Adrenal gland (tissue), 12 donors: ENCODE measurements around the gene RBM33. TPM values are rescaled to one million over a fixed set of nuclear protein-coding genes. Genes with fewer than 3 reads are reported as not detected.

Experiments
- DNase-seq, 7 donors: peaks; one replicate each; pipeline ENCODE4 v3.0.0-alpha.2; 2019 to 2020
- H3K27ac ChIP-seq, 5 donors: fragments of 200-600 bp; sonication (generic) in 4 of 5; 1 replicate in 3 of 5; 2 replicates in 2 of 5; pipeline versions ENCODE4 v1.5.1 to v1.8.0; 2016 to 2020; ENCODE audit warnings: mild to moderate bottlenecking in 1 of 5
- H3K27me3 ChIP-seq: fragments of 200-600 bp; 2 replicates; pipeline ENCODE4 v1.8.0; 2021
- H3K36me3 ChIP-seq, 2 donors: fragments of 200-600 bp; replicated peaks in 1 of 2; 1 replicate in 1 of 2; 2 replicates in 1 of 2; pipeline versions ENCODE4 v1.5.1 to v1.8.0; 2018 to 2022
- H3K4me1 ChIP-seq, 2 donors: fragments of 200-600 bp; replicated peaks in 1 of 2; 1 replicate in 1 of 2; 2 replicates in 1 of 2; pipeline versions ENCODE4 v1.5.1 to v1.8.0; 2018 to 2021
- H3K4me3 ChIP-seq, 4 donors: fragments of 200-600 bp; sonication (generic) in 3 of 4; one replicate each; pipeline ENCODE4 v1.5.1; 2016 to 2018
- H3K9me3 ChIP-seq, 3 donors: fragments of 200-600 bp; sonication (generic) in 1 of 3; replicated peaks in 1 of 3; 1 replicate in 2 of 3; 2 replicates in 1 of 3; pipeline versions ENCODE4 v1.5.1 to v1.8.0; 2016 to 2021
- CTCF ChIP-seq, 6 experiments: fragments of 450-650 bp in 4 of 6; fragments of 200-600 bp in 2 of 6; sonication (generic) in 1 of 6; IDR thresholded peaks; 1 replicate in 5 of 6; 2 replicates in 1 of 6; pipeline versions ENCODE4 v1.5.1 to v1.8.0; 2016 to 2021; ENCODE audit warnings: antibody characterized with exemption in 6 of 6, mild to moderate bottlenecking in 2 of 6, moderate library complexity in 1 of 6
- POLR2A ChIP-seq, 2 donors: fragments of 450-650 bp; IDR thresholded peaks; one replicate each; pipeline ENCODE4 v1.6.1; 2017; ENCODE audit warnings: antibody characterized with exemption in 2 of 2, mild to moderate bottlenecking in 2 of 2, moderate library complexity in 1 of 2
- WGBS, 4 donors: extraction: QIAGEN DNeasy Blood & Tissue Kit in 2 of 4; methylation state at CpG; one replicate each; pipeline versions ENCODE4 v1.1.5 to v1.1.7; 2013 to 2017; 5-methylcytosine and 5-hydroxymethylcytosine counted together
- intact Hi-C, 2 donors: fragments of 100-400 bp; cut with DNase I; formaldehyde crosslinking; loops; one replicate each; pipeline versions ENCODE4 v1.14.1 to v1.15.0; 2022 to 2023
- polyA plus RNA-seq, 3 donors: library from polyadenylated mRNA; stranded (reverse); fragments of 200-250 nt in 2 of 3; fragments of 350-450 nt in 1 of 3; fragmentation: Illumina TruSeq in 1 of 3; extraction: RNeasy Lipid Tissue Mini Kit (QIAGEN cat#74804) in 1 of 3; gene quantifications; one replicate each; pipeline ENCODE4 v1.2.3, GENCODE V29; 2013 to 2014
- total RNA-seq, 9 donors: library from RNA; depleted of rRNA in 4 of 9; stranded (reverse); fragments of >200 nt in 4 of 9; fragments of 120-200 nt in 1 of 9; fragmentation: NEBNext Ultra II Directional in 1 of 9; extraction: Animal tissue kit (Norgen Biotek cat#: 25700) in 1 of 9; gene quantifications; one replicate each; pipeline versions ENCODE4 v1.1.0 to v1.2.4, GENCODE V29; 2013 to 2023
- donor health status: healthy with polysubstance abuse.
- donor health status: Bipolar disorder and iron deficiency.
- donor health status: DM: yes; HTN: yes; CAD: no.
- donor health status: DM: no; HTN: no; CAD: no.
- donor health status: DM: no; HTN: no; CAD: no.
- donor health status: DM: yes; HTN: yes; CAD: no.

Gene RBM33
- total and polyA plus RNA-seq, 12 donors = 10.3 to 57.1 (median 36.9) TPM

DNA sequence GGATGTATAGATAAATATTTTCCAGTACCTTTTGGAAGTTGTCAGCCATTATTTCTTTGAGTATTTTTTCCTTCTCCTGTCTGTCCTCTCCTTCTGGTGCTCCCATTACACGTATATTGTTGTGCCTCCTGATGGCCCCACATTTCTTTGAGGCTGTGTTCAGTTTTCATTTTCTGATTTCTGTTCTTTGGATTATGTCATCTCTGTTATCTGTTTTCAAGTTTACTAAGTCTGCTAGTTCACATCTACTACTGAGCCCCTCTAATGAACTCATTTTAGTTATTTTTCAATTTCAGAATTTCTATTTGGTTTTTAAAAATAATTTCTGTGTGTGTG lies 16.3 kb downstream of the RBM33 start:
- TF ChIP-seq POLR2A (IDR thresholded peaks at IDR 0.05) (no peak), CTCF (IDR thresholded peaks at IDR 0.05) (no peak)
- H3K27ac ChIP-seq = peak overlapping the region in 2 of 5 donors; percentile 45 to 56
- intact Hi-C loops = no loop called here
- no peaks in the 10 kb centered on the region for H3K9me3 ChIP-seq
- no peaks in the 10 kb centered on the region for H3K36me3 ChIP-seq
- no peak overlapping the region for H3K4me3 ChIP-seq
- 53 to 62% (median 55%) methylated on average over 1 of the region's 1 CpG for WGBS, 4 donors
- DNase-seq = no peak
- H3K27me3 ChIP-seq = no peaks in the 10 kb centered on the region
- peaks cover 0 to 14% of the 10 kb centered on the region in 2 donors for H3K4me1 ChIP-seq

DNA sequence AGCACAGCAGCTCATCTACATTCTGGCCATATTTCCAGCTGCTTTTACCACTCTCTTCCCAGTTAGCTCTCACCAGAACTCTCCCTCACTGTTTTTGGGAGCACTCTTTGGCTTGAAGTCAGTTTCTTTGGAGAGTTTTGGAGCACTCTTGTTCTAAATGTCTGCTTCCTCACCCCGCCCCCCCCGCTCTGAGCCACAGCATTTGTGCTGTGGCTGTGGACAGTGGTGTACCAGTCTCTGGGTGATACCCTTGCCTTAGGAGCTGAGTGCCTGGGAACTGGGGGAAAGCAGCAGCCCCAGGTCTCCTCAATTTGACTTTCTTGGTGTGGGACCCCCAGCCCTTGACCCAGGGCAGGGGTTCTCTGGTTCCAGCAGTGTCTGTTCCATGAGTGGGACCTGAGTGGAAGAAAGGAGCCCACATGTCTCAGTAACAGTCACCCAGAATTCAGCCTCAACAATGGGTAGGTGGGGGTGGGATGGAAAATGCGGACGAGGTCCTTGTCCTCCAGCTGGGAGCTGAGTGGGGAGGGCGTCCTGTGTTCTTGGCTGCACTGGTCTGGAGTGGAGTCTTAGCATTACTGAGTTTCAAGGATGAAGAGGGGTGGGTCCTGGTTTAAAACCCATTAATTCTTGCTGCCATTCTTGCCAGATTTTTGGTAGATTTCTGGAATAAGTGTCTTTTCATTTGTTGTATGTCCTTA lies 18.0 kb downstream of the RBM33 start:
- peaks cover 0 to 22% of the 10 kb centered on the region in 2 donors for H3K4me1 ChIP-seq

GRCh38 chr7:155663937-155664336 lies 19.5 kb downstream of the RBM33 start:
- TF ChIP-seq POLR2A (IDR thresholded peaks at IDR 0.05) (no peak), CTCF (IDR thresholded peaks at IDR 0.05) (no peak)
- no peaks in the 10 kb centered on the region for H3K36me3 ChIP-seq
- H3K4me3 ChIP-seq = no peak overlapping the region
- no peaks in the 10 kb centered on the region for H3K27me3 ChIP-seq
- WGBS, 4 donors = 68 to 90% (median 87%) methylated on average over 3 to 4 of the region's 4 CpGs
- peaks cover 0 to 22% of the 10 kb centered on the region in 2 donors for H3K4me1 ChIP-seq
- intact Hi-C loops = no loop called here
- DNase-seq = no peak
- no peak overlapping the region for H3K27ac ChIP-seq
- no peaks in the 10 kb centered on the region for H3K9me3 ChIP-seq

More for the DNA sequence above, 18.0 kb downstream of the RBM33 start:
- no peak for TF ChIP-seq POLR2A (IDR thresholded peaks at IDR 0.05)
- TF ChIP-seq CTCF (IDR thresholded peaks at IDR 0.05) = no peak
- Histone ChIP-seq H3K36me3 (no peaks in the 10 kb centered on the region), H3K9me3 (no peaks in the 10 kb centered on the region), H3K27me3 (no peaks in the 10 kb centered on the region), H3K27ac (no peak overlapping the region), H3K4me3 (no peak overlapping the region)
- WGBS, 4 donors = 83 to 87% (median 85%) methylated on average over 5 of the region's 5 CpGs
- intact Hi-C loops = no loop called here
- no peak for DNase-seq

GRCh38 chr7:155665079-155665956 lies 20.9 kb downstream of the RBM33 start:
- H3K9me3 ChIP-seq = no peaks in the 10 kb centered on the region
- TF ChIP-seq POLR2A (IDR thresholded peaks at IDR 0.05) = no peak
- no peak for TF ChIP-seq CTCF (IDR thresholded peaks at IDR 0.05)
- peaks cover 0 to 26% of the 10 kb centered on the region in 2 donors for H3K4me1 ChIP-seq
- 85 to 91% (median 88%) methylated on average over 9 of the region's 9 CpGs for WGBS, 4 donors
- H3K27me3 ChIP-seq = no peaks in the 10 kb centered on the region
- no peak overlapping the region for H3K4me3 ChIP-seq
- no peaks in the 10 kb centered on the region for H3K36me3 ChIP-seq
- H3K27ac ChIP-seq = peak overlapping the region in 1 of 5 donors; percentile 11
- no peak for DNase-seq
- intact Hi-C loops = no loop called here
